DLD1 (cell line): Measurements from ENCODE around the gene AOAH.

Experiments used
- in situ Hi-C: cut with HindIII; loops from 2 replicates; pipeline ENCODE4 v1.10.0; 2017; ENCODE audit warnings: low sequenced_read_pairs

Gene AOAH

GRCh38 chr7:36636126-36636525, 88.2 kb downstream of the AOAH start:
- in situ Hi-C loops, result no loop called here

GRCh38 chr7:36635091-36635490, 89.2 kb downstream of the AOAH start:
- in situ Hi-C loops, result no loop called here

- in situ Hi-C loops, result no loop called here
Observed at GRCh38 chr7:36633377-36633776, 90.9 kb downstream of the AOAH start.

- in situ Hi-C loops, result no loop called here
Observed at GRCh38 chr7:36630112-36630650, 94.1 kb downstream of the AOAH start.

- in situ Hi-C loops, result no loop called here
Observed at GRCh38 chr7:36629351-36629750, 94.9 kb downstream of the AOAH start.

- in situ Hi-C loops, result no loop called here
Observed at GRCh38 chr7:36627836-36628235, 96.5 kb downstream of the AOAH start.

GRCh38 chr7:36626111-36626510, 98.2 kb downstream of the AOAH start:
- in situ Hi-C loops, result no loop called here

GRCh38 chr7:36625247-36625646, 99.0 kb downstream of the AOAH start:
- in situ Hi-C loops, result no loop called here

GRCh38 chr7:36623247-36623646, 101.0 kb downstream of the AOAH start:
- in situ Hi-C loops, result no loop called here

- in situ Hi-C loops, result no loop called here
Observed at GRCh38 chr7:36621396-36621795, 102.9 kb downstream of the AOAH start.

GRCh38 chr7:36620166-36620708, 104.1 kb downstream of the AOAH start:
- in situ Hi-C loops, result no loop called here

- in situ Hi-C loops, result no loop called here
Observed at GRCh38 chr7:36617408-36617807, 106.9 kb downstream of the AOAH start.

- in situ Hi-C loops, result no loop called here
Observed at GRCh38 chr7:36615852-36616540, 108.3 kb downstream of the AOAH start.

GRCh38 chr7:36614959-36615358, 109.3 kb downstream of the AOAH start:
- in situ Hi-C loops, result no loop called here

- in situ Hi-C loops, result no loop called here
Observed at GRCh38 chr7:36613031-36613614, 111.2 kb downstream of the AOAH start.

GRCh38 chr7:36611703-36612102, 112.6 kb downstream of the AOAH start:
- in situ Hi-C loops, result no loop called here

GRCh38 chr7:36607721-36608095, 116.6 kb downstream of the AOAH start:
- in situ Hi-C loops, result no loop called here

GRCh38 chr7:36606976-36607720, 117.1 kb downstream of the AOAH start:
- in situ Hi-C loops, result no loop called here

GRCh38 chr7:36606153-36606975, 117.9 kb downstream of the AOAH start:
- in situ Hi-C loops, result no loop called here

GRCh38 chr7:36605261-36606051, 118.8 kb downstream of the AOAH start:
- in situ Hi-C loops, result no loop called here
